GM08714 (cell line): Measurements from ENCODE around the gene ABCB6.
"Not testable (repeated sequence)": the region's sequence is repeated elsewhere in the genome, so short reads cannot be mapped to it uniquely, and the experiment has no call there.

Source experiments
- H3K4me3 ChIP-seq: fragments of 200-500 bp; sonication (Bioruptor generic); 2 replicates; pipeline ENCODE4 v1.5.1; 2014; ENCODE audit warnings: mild to moderate bottlenecking, low read length, inconsistent platforms
- ZNF274 ChIP-seq: IDR thresholded peaks from 2 replicates; pipeline ENCODE4 v1.6.1; 2012; ENCODE audit warnings: mild to moderate bottlenecking, low read depth, low read length

ABCB6 gene

GRCh38 chr2:219218732-219219701, at the start of gene ABCB6:
ABCB6 (minus strand) TSS chr2:219218958; CDS start chr2:219218673, 285 bp downstream.
- TF ChIP-seq ZNF274, result no peak
- H3K4me3 ChIP-seq, result peak within 1 kb of the TSS; percentile 68; the same call in 1 of the 2 replicates

- H3K4me3 ChIP-seq, result no peak overlapping the region
- no peak for TF ChIP-seq ZNF274
Measured at GRCh38 chr2:219268294-219268693, 49.5 kb upstream of the ABCB6 start.

GRCh38 chr2:219266886-219267285, 48.1 kb upstream of the ABCB6 start:
- no peak overlapping the region for H3K4me3 ChIP-seq
- no peak for TF ChIP-seq ZNF274

- no peak overlapping the region for H3K4me3 ChIP-seq
- no peak for TF ChIP-seq ZNF274
Measured at GRCh38 chr2:219266232-219266631, 47.5 kb upstream of the ABCB6 start.

- TF ChIP-seq ZNF274, result no peak
- no peak overlapping the region for H3K4me3 ChIP-seq
Measured at GRCh38 chr2:219261024-219261855, 42.5 kb upstream of the ABCB6 start.

- not testable (repeated sequence) for H3K4me3 ChIP-seq
Measured at GRCh38 chr2:219258942-219259341, 40.2 kb upstream of the ABCB6 start.

- peak overlapping the region; percentile 66; the same call in 1 of the 2 replicates for H3K4me3 ChIP-seq
- TF ChIP-seq ZNF274, result no peak
Measured at GRCh38 chr2:219254590-219255201, 35.9 kb upstream of the ABCB6 start.

- TF ChIP-seq ZNF274, result no peak
- H3K4me3 ChIP-seq, result peak within 1 kb of the TSS; percentile 66
Measured at GRCh38 chr2:219253753-219254589, 35.2 kb upstream of the ABCB6 start, which contains the start of gene TUBA4A. TUBA4A (minus strand) TSS chr2:219253918; CDS start chr2:219253858, 60 bp downstream.

- peak within 1 kb of the TSS; percentile 66 for H3K4me3 ChIP-seq
- TF ChIP-seq ZNF274, result no peak
Measured at GRCh38 chr2:219252900-219253752, 34.4 kb upstream of the ABCB6 start, which contains the start of gene TUBA4B. TUBA4B (plus strand) TSS chr2:219253243; CDS start chr2:219253408, 165 bp downstream.

GRCh38 chr2:219252570-219252899, 33.8 kb upstream of the ABCB6 start:
- no peak for TF ChIP-seq ZNF274
- peak overlapping the region; percentile 66; the same call in 1 of the 2 replicates for H3K4me3 ChIP-seq

- no peak for TF ChIP-seq ZNF274
- peak overlapping the region; percentile 66; the same call in 1 of the 2 replicates for H3K4me3 ChIP-seq
Measured at GRCh38 chr2:219252084-219252483, 33.3 kb upstream of the ABCB6 start.

GRCh38 chr2:219251656-219252055, 32.9 kb upstream of the ABCB6 start:
- no peak for TF ChIP-seq ZNF274
- H3K4me3 ChIP-seq, result peak overlapping the region; percentile 66; the same call in 1 of the 2 replicates
